ENCODE measurements around the gene KIAA1671. TPM values are rescaled to one million over a fixed set of nuclear protein-coding genes. Genes with fewer than 3 reads are reported as not detected.
"Not testable (repeated sequence)": the region's sequence is repeated elsewhere in the genome, so short reads cannot be mapped to it uniquely, and the experiment has no call there.

KIAA1671 gene
- total RNA-seq, 2 donors from 2014 or later, result 82.5 to 94.3 TPM

GRCh38 chr22:25232301-25232700 is 279.8 kb downstream of the KIAA1671 start:
- H3K4me1 ChIP-seq, result no peaks in the 10 kb centered on the region
- H3K27ac ChIP-seq, result no peak overlapping the region
- no peak for DNase-seq
- H3K36me3 ChIP-seq, result no peaks in the 10 kb centered on the region
- no peaks in the 10 kb centered on the region for H3K27me3 ChIP-seq
- H3K9ac ChIP-seq (ENCODE audit: low read depth in 2 of 2, low read length in 2 of 2), result no peak overlapping the region
- intact Hi-C loops (cut with DNase I), result no loop called here
- H3K4me3 ChIP-seq, result no peak overlapping the region
- TF ChIP-seq CTCF (IDR thresholded peaks at IDR 0.05), result no peak
- H3K9me3 ChIP-seq, result no peaks in the 10 kb centered on the region

GRCh38 chr22:25233706-25234105 is 281.2 kb downstream of the KIAA1671 start:
- intact Hi-C loops (cut with DNase I); H3K36me3 ChIP-seq; H3K27me3 ChIP-seq: not testable (repeated sequence)

GRCh38 chr22:25235547-25236290 is 283.2 kb downstream of the KIAA1671 start:
- intact Hi-C loops (cut with DNase I), result loop anchor here (5.0 kb wide), 1 partner anchor 537 kb away; no protein-coding TSS in a partner anchor
- no peak overlapping the region for H3K4me3 ChIP-seq
- no peaks in the 10 kb centered on the region for H3K4me1 ChIP-seq
- no peaks in the 10 kb centered on the region for H3K36me3 ChIP-seq
- H3K27me3 ChIP-seq, result no peaks in the 10 kb centered on the region
- peak; percentile 83 for DNase-seq
- TF ChIP-seq CTCF (IDR thresholded peaks at IDR 0.05), result peak; percentile 38
- H3K9me3 ChIP-seq, result no peaks in the 10 kb centered on the region
- no peak overlapping the region for H3K27ac ChIP-seq
- no peak overlapping the region for H3K9ac ChIP-seq (ENCODE audit: low read depth in 2 of 2, low read length in 2 of 2)

More at GRCh38 chr22:25233706-25234105, 281.2 kb downstream of the KIAA1671 start:
- not testable (repeated sequence) for DNase-seq; H3K27ac ChIP-seq; H3K9ac ChIP-seq (ENCODE audit: low read depth in 2 of 2, low read length in 2 of 2); H3K9me3 ChIP-seq; H3K4me3 ChIP-seq; H3K4me1 ChIP-seq

GRCh38 chr22:25236417-25236816 is 283.9 kb downstream of the KIAA1671 start:
- Histone ChIP-seq H3K9me3 (no peaks in the 10 kb centered on the region), H3K36me3 (no peaks in the 10 kb centered on the region), H3K27me3 (no peaks in the 10 kb centered on the region), H3K27ac (no peak overlapping the region), H3K4me3 (no peak overlapping the region), H3K4me1 (no peaks in the 10 kb centered on the region), H3K9ac (ENCODE audit: low read depth in 2 of 2, low read length in 2 of 2) (no peak overlapping the region)
- intact Hi-C loops (cut with DNase I), result loop anchor here (5.0 kb wide), 1 partner anchor 536 kb away; no protein-coding TSS in a partner anchor
- no peak for DNase-seq
- no peak for TF ChIP-seq CTCF (IDR thresholded peaks at IDR 0.05)

- DNase-seq, result no peak
- no peaks in the 10 kb centered on the region for H3K4me1 ChIP-seq
- no peaks in the 10 kb centered on the region for H3K9me3 ChIP-seq
- H3K27me3 ChIP-seq, result no peaks in the 10 kb centered on the region
- no peak overlapping the region for H3K9ac ChIP-seq (ENCODE audit: low read depth in 2 of 2, low read length in 2 of 2)
- H3K36me3 ChIP-seq, result no peaks in the 10 kb centered on the region
- no peak for TF ChIP-seq CTCF (IDR thresholded peaks at IDR 0.05)
- H3K4me3 ChIP-seq, result no peak overlapping the region
- no peak overlapping the region for H3K27ac ChIP-seq
- intact Hi-C loops (cut with DNase I), result loop anchor here (5.0 kb wide), 1 partner anchor 535 kb away; no protein-coding TSS in a partner anchor
Measured at GRCh38 chr22:25237503-25237902, 285.0 kb downstream of the KIAA1671 start.

- not testable (repeated sequence) for H3K9ac ChIP-seq (ENCODE audit: low read depth in 2 of 2, low read length in 2 of 2); H3K4me3 ChIP-seq; H3K36me3 ChIP-seq; DNase-seq; H3K9me3 ChIP-seq; H3K4me1 ChIP-seq; H3K27me3 ChIP-seq; H3K27ac ChIP-seq
- intact Hi-C loops (cut with DNase I), result loop anchor here (5.0 kb wide), 1 partner anchor 534 kb away; no protein-coding TSS in a partner anchor
Measured at GRCh38 chr22:25238058-25238457, 285.5 kb downstream of the KIAA1671 start.

Other genes starting within 250 kb of the KIAA1671 start
- not detected for gene PIWIL3, start 178.0 kb upstream of the KIAA1671 start, total RNA-seq
- 1 to 10 TPM; 3.3 to 3.9 TPM for gene SGSM1, start 146.5 kb upstream of the KIAA1671 start, total RNA-seq
- not detected for gene LHFPL7, start 6.0 kb upstream of the KIAA1671 start, total RNA-seq
- gene CRYBB3, start 247.1 kb downstream of the KIAA1671 start, total RNA-seq, result under 1 TPM; 0.48 to 0.72 TPM

Measured in colonic mucosa (tissue), 4 donors.